GM12865 (cell line): ENCODE measurements around the gene COX7B.
"Not testable (repeated sequence)": the region's sequence is repeated elsewhere in the genome, so short reads cannot be mapped to it uniquely, and the experiment has no call there.

Experiments
- DNase-seq: peaks from one replicate; pipeline ENCODE4 v3.0.0; 2010; ENCODE audit warnings: low read depth
- H3K4me3 ChIP-seq: 2 replicates; pipeline ENCODE4 v1.5.1; 2011; ENCODE audit warnings: mild to moderate bottlenecking, low read depth, low read length, control low read depth
- CTCF ChIP-seq: IDR thresholded peaks from 2 replicates; pipeline ENCODE4 v1.5.1; 2011; ENCODE audit warnings: low read length, control low read depth, low read depth, inconsistent platforms; ENCODE audit not compliant: insufficient read depth; ENCODE audit errors: missing control alignments

COX7B gene

GRCh38 chrX:77901506-77901905, 2.2 kb downstream of the COX7B start:
- DNase-seq: no peak
- no peak for TF ChIP-seq CTCF
- peak overlapping the region; percentile 91 for H3K4me3 ChIP-seq

- peak; percentile 62 for TF ChIP-seq CTCF
- DNase-seq: peak; percentile 95
- H3K4me3 ChIP-seq: peak within 1 kb of the TSS; percentile 78
Observed at GRCh38 chrX:77910108-77910840, 11.0 kb downstream of the COX7B start, which contains the start of gene ATP7A. TSS of gene ATP7A (plus strand) at chrX:77910693. CDS start at chrX:77971642, 60,949 bp downstream.

GRCh38 chrX:77917294-77917933, 18.1 kb downstream of the COX7B start:
- no peak for TF ChIP-seq CTCF
- peak overlapping the region; percentile 54 for H3K4me3 ChIP-seq
- peak; percentile 36 for DNase-seq

- no peak overlapping the region for H3K4me3 ChIP-seq
- TF ChIP-seq CTCF: no peak
- no peak for DNase-seq
Observed at GRCh38 chrX:77918568-77918967, 19.3 kb downstream of the COX7B start.

- not testable (repeated sequence) for H3K4me3 ChIP-seq, DNase-seq
Observed at GRCh38 chrX:77919370-77919769, 20.1 kb downstream of the COX7B start.

- TF ChIP-seq CTCF: no peak
- DNase-seq: no peak
- H3K4me3 ChIP-seq: no peak overlapping the region
Observed at GRCh38 chrX:77922787-77923186, 23.5 kb downstream of the COX7B start.

GRCh38 chrX:77924320-77924859, 25.1 kb downstream of the COX7B start:
- no peak for DNase-seq
- no peak for TF ChIP-seq CTCF
- no peak overlapping the region for H3K4me3 ChIP-seq
